NCI-H526 treated with DMSO at 0.1 percent for 48 hours (cell line): ENCODE data around the gene RAD9A.

Experiments used
- DNase-seq: peaks from one replicate; lab custom pipeline; 2025; lab: John Stamatoyannopoulos, UW

The RAD9A gene

DNA sequence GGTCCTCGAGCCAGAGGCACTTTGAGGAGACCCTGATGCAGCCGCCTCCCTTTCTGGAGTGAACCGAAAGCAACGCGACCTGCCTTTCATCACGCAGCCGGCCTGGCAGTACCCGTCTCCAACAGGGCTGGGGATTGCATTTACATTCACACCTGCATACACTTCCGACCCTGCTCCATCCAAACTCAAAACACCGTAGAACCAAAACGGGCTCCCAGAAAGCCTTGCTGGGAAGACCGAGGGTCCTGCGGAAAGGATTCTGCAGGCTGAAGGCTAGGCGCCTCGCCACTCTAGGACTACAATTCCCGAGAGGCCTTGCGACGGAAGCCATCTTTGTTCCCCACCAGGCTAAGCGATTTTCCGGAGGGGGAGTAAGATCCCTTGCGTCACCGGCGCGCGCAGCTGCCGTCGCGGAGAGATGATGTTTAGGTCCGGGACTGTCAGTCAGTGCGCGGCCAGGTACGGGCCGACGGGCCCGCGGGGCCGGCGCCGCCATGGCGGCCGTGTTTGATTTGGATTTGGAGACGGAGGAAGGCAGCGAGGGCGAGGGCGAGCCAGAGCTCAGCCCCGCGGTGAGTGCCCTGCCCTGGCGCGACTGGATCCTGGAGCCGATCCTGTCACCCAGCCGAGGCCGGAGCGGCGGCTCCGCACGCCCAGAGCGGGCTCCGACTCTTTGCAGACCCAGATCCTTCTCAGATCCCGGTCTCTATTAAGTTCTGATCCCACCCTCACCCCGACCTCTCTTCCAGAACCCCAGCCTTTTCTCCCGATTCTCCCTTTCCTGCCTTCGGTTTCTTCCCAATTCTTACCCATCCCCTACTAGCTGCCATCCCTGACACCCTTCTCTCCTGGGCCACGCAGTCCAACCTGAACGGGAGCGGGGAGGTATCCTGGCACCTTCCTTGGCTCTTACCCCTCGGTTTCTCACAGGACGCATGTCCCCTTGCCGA lies 36.5 kb downstream of the RAD9A start, which contains the start of gene RPS6KB2:
TSS of gene RPS6KB2 (plus strand) at position 443 of the 950 bp plus-strand sequence. CDS start at position 495, 52 bp downstream.
- DNase-seq, result peak; percentile 97

DNA sequence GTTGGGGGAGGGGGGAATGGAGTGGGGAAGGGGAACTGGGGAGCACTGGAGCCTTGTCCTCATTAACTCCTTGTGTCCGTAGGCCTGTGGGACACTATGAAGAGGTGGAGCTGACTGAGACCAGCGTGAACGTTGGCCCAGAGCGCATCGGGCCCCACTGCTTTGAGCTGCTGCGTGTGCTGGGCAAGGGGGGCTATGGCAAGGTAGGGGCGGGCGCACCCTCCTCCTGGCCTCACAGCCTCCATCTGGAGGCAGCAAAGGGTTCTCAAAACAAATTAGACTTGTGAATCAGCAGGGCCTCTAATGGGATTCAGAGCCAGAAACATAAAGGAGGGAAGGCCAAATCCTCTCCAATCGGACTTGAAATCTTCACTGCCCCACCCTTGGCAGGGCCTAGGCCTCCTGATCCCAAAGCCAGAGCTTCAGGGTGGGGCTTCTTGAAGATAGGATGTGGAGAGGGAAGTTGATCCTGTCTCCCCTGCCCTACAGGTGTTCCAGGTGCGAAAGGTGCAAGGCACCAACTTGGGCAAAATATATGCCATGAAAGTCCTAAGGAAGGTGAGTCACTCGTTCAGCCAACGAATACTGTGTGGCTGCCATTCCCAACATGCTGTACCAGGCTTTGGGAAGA lies 37.4 kb downstream of the RAD9A start:
- DNase-seq, result no peak

DNA sequence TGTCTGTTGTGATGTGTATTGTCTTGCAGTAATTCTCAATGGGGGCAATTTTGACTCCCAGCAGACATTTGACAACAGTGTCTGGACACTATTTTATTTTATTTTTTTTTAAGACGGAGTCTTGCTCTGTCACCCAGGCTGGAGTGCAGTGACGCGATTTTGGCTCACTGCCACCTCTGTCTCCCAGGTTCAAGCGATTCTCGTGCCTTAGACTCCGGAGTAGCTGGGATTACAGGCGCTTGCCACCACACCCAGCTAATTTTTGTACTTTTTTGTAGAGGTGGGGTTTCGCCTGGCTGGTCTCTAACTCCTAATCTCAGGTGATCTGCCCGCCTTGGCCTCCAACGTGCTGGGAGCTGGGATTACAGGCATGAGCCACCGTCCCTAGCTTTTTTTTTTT lies 37.9 kb downstream of the RAD9A start:
- DNase-seq, result no peak

DNA sequence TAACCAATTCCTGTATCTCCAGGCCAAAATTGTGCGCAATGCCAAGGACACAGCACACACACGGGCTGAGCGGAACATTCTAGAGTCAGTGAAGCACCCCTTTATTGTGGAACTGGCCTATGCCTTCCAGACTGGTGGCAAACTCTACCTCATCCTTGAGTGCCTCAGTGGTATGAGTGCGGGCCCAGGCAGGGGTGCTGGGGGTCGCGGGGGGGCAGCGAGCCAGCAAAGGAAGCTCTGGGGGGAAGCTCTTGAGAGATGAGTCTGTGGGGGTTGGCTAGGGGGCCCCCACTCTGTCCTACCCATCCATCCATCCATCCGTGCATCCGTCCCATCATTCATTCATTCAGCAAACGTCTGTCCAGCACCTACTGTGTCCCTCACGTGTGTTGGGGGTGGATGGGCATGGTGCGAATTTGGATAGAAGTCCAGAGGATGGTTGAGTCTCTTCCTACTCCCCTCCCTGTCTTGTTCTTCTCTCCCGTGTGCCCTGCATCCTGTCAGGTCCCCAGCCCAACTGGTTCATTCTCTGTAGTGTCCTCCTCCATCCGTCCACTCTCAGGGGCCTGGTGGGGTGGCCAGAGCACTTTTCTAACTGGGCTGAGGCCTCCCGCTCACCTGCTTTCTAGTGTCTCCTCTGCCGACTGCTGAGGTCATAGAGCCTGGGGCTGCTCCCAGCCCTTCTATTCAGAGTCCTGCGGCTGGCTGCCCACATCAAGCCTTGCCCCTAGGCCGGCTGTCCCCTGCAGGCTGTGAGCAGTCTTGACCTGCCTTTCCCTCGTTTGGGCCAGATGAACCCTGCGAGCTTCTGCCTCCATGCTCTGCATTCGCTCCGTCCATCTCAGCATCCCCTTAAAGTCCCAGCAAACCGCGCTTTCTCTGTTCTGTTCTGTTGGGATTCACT lies 39.8 kb downstream of the RAD9A start:
- DNase-seq, result no peak

DNA sequence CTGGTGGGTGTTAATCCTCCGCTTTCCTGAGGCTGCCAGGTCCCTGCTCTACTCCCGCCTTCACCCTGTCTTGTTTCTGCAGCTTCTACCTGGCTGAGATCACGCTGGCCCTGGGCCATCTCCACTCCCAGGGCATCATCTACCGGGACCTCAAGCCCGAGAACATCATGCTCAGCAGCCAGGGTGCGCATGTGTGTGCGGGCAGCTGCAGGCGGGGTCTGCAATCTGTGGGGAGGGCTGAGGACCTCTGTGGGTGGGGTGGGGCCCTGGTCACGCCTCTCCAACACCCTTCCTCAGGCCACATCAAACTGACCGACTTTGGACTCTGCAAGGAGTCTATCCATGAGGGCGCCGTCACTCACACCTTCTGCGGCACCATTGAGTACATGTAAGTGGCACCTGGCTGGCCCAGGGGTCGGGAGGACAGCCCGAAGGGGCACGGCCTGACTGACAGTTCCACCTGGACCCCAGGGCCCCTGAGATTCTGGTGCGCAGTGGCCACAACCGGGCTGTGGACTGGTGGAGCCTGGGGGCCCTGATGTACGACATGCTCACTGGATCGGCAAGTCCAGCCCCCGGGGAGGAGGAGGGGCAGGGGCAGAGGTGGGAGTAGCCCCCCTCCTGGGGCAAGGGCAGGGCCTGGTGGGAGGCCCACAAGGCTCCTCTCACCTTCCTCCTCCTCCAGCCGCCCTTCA lies 41.0 kb downstream of the RAD9A start:
- DNase-seq, result no peak

DNA sequence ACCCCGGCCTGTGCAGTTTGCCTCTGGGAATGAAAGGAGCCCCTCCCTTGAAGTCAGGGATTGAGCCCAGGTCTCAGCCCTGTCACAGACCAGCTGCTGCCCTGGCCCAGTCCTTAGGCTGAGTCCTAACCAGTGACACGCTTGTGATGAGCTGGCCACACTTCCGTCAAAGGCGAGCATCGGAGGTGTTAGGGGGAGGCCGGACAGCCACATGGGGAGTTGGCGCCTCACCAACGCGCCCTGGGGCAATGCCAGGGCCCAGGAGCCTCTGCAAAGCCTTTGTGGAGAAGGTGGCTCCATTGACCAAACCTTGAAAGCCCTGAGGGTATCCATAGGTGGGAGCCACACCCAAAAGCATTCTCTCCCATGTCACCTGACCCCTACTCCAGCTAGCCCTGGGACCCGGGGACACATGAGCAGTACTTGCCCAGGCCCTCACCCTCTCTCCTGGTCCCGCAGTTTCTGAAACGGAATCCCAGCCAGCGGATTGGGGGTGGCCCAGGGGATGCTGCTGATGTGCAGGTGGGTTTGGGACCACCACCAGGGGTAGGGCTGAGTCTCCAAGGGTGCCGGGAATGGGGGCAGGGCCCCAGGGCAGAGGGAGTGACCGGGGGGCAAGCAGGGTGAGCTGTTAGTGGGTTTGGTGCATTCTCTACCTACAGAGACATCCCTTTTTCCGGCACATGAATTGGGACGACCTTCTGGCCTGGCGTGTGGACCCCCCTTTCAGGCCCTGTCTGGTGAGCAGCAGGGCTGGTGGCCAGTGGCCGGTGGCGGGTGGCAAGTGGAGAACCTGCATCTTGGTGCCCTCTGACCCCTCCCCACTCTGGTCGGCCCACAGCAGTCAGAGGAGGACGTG lies 42.0 kb downstream of the RAD9A start:
- no peak for DNase-seq

DNA sequence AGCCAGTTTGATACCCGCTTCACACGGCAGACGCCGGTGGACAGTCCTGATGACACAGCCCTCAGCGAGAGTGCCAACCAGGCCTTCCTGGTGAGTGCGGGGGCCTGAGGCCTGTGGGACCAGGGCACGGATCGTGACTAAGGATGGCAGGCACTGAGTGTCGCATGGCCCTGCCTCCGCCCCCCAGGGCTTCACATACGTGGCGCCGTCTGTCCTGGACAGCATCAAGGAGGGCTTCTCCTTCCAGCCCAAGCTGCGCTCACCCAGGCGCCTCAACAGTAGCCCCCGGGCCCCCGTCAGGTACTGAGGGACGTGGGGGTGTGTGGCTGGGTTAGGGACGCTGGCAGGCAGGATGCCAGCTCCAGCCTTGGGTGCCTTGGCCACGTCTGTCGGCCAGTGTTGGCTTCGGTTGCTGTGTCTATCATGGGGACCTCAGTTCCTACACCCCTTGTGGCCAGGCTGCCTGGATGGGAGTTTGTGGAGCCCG lies 42.7 kb downstream of the RAD9A start:
- no peak for DNase-seq

DNA sequence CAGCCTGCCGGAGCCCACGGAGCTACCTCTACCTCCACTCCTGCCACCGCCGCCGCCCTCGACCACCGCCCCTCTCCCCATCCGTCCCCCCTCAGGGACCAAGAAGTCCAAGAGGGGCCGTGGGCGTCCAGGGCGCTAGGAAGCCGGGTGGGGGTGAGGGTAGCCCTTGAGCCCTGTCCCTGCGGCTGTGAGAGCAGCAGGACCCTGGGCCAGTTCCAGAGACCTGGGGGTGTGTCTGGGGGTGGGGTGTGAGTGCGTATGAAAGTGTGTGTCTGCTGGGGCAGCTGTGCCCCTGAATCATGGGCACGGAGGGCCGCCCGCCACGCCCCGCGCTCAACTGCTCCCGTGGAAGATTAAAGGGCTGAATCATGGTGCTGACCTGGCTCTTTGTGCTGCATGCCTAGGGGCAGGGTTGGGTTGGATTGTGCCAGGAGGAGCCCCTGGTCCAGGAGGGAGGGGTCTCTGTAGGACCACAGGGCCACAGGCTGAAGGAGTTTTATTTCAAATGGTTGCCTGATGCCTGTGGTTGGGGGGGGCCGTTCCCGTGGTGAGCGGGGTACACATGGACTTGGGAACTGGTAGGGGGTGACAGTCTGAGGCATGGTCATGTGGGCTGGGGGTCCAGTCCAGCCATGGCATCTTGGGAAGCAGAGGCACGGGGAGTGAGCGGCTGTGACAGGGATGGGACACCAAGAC lies 43.4 kb downstream of the RAD9A start:
- DNase-seq, result no peak

DNA sequence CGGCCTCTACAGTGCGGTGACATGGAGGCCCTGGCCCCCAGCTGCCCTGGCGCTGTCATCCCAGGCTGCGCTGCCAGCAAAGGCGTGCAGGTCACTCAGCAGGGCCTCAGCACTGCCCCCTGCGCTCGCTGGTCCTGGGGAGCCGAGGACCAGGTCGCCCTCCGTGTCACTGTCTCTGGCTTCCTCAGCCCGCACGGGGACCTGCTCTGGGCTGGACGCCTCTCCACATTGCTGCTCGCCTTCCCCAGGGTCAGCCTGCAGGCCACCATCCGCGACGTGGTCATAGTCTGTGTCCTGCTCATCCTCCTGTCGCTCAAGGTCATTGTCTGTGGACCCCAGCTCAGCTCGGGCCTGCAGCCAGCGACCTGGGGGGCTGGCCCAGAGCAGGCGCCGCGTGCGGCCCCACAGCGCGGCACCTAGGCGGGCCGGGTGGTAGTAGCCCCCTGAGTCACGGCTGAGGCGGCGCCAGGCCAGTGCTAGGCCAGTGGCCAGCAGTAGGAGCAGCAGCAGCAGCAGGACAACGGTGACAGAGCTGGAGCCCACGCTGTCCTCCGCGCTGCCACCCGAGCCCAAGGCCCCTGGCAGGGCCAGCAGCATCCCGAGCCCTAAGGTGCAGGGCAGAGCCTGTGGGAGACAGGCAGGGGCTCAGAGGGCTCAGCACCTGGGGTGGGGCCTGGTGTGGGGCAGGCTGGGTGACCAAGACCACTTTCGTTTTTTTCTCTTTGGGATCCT lies 44.1 kb downstream of the RAD9A start:
- DNase-seq, result no peak

DNA sequence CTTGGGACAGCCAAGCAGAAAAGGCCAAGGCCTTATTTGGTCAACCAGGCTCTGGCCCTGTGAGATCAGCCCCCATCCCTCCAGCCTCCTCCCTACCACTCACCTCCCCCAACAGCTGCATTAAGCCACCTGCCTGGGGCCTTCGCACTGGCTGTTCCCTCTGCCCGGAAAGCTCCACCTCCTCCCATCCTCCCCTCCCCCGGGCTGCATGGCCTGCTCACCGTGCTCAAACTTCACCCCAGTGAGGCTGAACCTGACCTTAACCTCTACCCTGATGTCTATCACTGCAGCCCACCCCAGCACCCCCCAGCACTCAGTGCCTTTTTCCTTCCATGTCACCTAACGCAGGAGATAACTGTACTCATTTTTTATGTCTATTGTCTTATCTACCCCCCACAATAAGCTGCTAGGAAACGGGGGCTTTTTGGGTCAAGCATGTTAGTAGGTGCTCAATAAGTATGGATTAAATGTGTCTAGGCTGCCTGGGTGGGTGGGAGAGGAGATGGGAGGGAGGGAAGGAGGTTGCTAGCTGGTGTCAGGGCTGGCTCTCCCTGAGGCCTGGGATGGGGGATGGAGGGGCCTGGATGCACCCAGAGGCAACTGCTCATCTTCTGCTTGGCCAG lies 44.8 kb downstream of the RAD9A start:
- DNase-seq, result no peak

DNA sequence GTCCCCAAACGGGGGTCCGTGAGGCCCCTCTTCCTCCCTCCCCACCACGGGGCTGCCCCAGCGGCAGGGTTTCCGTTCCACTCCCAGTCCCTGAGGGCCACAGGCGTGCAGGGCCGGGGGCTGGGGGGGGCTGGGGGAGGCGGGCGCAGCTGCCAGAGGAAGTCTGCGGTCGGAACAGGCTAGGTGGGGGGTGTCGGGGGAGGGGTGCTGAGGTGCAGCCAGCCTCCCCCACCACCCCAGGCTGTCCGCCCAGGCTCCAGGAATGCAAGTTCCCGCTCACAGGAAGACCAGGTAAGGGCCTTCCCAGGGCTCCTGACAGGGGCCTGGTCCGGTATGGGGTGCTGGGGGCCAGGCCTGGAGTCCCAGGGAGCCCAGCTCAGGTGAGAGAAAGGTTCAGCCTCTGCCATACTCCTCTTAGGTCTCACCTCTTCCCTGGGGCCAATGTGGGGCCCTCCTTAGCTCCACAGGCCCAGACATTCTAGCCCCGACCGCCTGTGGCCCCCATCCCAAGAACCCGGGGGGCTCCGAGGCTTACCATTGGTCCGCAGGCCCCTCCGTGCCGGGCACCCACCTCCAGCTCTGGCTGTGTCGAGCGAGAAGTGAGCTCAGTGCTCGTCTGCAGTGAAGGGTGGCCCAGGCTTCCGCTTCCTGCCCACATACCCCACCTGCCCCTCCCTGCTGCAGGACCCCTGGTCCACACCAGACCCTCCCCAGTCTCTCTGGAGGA lies 45.5 kb downstream of the RAD9A start, which contains the start of gene PTPRCAP:
TSS of gene PTPRCAP (minus strand) at position 601 of the 727 bp plus-strand sequence. CDS start at position 538, 63 bp downstream.
- no peak for DNase-seq

DNA sequence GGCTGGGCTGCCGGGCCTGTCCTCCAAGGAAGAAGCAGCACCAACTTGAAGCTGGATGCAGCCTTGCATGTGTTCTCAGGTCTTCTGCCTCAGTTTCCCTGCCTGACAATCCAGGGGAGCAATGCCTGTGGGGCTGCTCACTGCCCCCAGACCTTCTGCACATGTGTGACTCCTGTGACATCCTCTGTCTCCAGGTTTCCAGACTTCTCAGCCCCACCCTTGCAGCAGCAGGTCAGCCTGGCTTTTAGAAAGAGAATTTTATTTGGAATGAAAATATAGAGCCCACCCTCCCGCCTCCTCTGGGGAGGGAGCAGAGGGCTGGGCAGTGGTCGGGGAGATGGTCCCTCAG lies 46.0 kb downstream of the RAD9A start:
- DNase-seq, result no peak

DNA sequence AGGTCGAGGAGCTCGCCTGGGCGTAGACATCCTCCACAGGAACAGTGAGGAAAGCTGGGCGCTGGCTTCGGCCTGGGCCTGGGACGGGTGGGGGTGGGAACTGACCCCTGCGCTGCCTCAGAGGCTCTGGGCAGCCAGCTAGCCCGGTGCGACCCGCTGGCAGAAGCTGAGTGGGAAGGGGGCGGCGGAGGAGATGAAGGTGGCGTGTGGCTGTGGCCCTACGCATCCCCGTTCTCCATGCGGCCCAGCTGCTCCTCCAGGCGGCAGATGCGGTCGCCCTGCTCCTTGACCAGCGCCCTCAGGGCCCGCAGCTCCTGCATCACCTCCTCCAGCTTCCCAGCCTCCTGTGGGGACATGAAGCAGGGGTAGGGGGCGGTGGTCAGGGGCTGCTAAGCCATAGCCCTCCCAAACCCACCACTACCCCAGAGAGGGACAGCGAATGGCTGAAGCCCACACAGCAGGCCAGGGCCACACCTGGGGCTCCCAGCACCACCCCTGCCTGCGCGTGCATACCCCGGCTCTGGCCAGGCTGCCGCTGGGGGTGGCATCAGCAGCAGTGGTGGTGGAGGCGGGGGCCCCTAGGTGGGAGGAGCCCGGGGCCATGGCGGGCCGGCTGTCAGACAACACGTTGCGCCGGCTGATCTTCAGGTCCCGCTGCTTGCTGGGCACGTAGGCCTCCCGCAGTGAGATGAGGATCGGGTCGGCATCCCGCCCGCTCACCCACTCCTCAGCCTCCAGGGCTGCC lies 46.5 kb downstream of the RAD9A start:
- DNase-seq, result no peak

DNA sequence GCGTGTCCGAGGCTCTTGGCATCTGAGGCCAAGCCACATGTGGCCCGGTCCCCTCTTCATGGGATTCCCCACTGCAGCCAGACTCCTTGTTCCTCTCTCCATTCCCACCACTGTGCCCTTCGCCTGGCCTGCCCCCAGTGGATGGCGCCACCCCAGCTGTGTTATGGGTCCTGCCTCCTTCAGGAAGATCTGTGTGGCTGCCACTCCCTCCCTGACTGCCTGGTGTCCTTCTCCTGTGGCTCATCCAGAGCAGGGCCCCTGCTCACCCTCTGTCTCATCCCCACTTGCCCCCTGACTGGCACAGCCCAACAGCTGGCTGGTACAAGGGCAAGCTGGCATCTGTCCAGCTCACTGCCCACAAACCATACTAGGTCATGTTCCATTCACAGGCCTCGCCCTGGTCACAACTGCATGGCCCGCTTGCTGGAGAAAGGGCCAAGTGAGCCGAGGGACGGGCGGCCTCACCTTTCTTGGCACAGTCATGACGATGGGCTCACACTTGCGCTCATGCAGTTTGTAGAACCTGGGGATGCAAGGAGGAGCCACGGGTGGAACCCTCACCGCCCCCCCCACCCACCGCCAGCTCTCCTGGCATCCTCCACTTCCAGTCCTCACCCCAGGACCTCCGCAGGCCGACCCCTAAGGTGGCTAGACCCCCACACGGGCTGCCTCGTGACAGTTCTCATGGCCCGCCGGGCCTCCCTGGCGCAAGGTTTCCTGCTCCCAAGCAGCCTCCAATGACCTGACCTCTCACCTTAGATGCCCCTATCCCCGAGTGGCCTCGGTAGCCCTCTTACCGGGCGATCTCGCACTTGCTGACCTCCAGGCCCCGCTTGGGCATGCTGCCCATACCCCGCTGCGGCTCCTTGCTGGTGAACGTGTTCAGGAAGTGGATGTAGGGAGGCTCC lies 47.8 kb downstream of the RAD9A start:
- DNase-seq, result no peak

DNA sequence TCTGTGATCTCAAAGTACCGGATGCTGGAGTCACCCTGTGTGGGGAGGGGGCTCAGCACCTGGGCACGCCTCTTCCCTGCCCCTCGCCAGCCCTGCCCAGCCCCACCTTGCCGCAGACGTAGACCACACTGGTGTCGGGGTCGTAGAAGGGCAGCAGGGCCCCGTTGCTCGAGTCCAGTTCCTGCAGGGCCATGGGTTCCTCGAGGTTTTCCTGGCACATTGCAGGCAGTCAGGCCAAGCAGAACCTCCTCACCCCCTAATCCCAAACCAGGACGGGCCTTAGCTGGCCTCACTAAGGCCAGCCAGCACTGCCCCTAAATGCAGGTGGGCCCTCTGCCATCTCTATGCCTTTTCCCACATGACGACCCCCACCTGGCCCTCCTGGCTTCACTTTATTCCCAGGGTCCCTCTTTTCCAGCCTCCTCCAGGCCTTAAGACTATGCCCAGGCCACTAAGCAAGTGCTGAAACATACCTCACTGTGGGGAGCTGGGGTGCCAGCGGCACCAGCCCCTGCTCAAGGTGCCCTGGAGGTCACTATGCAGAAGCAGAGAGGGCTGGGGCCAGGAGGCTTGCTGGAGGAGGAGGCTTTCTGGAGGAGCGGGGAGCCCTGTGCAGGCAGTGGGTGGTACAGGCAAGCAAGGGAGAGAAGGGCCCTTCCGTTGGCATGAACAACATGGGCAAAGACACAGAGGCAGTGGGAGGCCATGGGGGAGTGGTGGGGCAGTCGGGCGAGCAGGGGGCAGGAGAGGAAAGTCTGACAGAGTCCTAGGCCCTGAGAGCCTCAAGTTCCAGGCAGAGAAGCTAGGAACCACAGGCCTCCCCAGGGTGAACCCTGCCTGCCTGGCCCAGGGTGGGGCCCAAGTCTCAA lies 48.7 kb downstream of the RAD9A start:
- no peak for DNase-seq
